Measurements from ENCODE around the gene PCED1A. TPM values are rescaled to one million over a fixed set of nuclear protein-coding genes. Genes with fewer than 3 reads are reported as not detected.

Gene PCED1A
- total RNA-seq, 1 donor from 2014 or later: 42.2 TPM

DNA sequence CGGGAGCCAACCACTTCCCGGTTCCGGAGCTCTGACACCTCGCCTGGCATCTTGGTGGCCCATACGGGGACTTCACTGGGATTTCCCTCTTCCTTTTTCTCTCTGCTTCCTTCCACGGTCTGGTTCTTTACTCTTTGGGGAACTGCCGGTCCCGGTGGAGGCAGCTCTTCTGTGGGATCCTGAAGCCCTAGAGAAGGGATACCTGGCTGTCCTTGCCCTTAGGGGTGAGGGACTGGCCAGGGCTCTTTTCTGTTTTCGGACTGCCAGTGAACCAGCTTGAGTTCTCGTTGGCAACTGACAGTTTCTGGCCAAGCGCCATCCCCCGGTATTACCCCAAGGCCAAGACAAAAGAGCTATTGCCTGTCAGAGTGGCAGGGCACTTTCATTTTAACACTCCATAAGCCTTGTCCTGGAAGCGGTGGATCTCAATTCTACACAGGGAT is 39.1 kb downstream of the PCED1A start:
- DNase-seq: no peak

- DNase-seq: peak; percentile 46
Observed at GRCh38 chr20:2800521-2801285, 39.8 kb downstream of the PCED1A start, which contains the start of gene CPXM1. Gene CPXM1 (minus strand): TSS chr20:2800627. CDS start chr20:2800572, 55 bp downstream.

GRCh38 chr20:2799688-2800520 is 40.6 kb downstream of the PCED1A start:
- DNase-seq: no peak

DNA sequence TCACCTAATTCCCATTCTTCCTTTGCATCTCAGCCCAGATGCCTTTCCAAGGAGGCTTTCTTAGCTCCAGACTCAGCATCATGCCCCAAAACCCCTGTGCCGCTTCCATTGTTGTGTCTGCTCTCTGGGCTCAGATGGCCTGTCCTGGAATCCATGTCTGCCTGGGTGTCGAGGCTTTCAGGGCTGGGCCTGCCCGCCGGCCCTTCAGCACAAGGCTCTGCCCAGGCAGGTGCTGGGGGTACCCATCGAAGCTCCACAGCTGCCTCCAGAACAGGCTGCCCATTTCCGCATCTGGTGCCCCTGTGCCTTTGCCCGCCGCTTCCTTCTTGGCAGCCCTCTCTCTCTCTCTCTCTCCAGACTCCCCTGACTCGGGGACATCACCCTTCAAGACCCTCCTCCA is 41.2 kb downstream of the PCED1A start:
- no peak for DNase-seq

DNA sequence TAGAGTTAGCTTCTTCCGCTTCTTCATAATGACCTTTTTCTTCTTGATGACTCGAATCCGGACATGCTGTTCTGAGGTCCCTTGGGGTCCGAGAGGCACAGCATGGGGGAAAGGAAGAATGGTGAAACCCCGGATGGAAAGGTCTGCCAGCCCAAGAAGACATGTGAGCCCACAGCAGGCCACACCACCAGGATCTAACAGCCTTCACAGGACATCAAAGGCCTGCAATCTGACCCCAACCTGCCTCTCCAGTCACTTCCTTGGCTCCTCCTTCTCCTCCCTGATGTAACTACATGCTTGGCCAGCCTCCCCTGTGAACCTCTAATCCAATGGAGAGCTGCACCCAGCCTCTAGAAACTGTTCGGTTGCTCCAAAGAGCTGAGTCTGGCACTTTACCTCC is 41.6 kb downstream of the PCED1A start:
- no peak for DNase-seq

DNA sequence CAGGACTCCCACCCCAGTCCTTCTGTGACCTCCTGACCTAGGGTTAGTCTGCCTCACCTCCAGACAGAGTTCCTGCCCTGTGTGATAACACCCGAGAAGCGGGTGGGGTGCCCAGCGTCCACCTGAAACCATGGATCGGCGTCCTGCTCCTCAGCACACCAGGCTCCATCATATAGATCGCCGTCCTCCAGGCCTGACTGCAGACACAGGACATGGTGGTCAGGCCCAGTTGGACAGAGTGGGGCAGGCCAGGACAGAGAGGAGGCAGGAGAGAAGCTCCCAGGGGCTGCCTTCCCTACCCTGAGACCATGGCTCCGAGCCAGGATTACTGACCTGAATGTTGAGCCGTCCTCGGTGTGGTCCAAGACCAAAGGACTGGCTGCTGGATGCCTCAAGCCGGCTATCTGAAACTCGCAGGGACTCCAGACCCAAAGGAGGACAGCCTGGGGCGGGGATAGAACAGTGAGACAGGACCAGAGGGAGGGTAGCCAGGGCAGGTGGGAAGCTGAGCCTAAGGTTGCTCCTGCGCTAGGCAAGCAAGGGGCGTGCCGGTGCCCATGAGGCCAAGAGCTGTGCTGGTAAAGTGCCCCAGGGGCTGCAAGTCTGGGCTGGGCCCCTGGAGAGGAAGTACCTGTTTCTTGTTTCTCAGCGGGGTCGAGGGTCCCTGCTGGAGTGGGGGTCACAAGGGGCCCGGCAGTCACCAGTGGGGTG is 42.2 kb downstream of the PCED1A start:
- no peak for DNase-seq

DNA sequence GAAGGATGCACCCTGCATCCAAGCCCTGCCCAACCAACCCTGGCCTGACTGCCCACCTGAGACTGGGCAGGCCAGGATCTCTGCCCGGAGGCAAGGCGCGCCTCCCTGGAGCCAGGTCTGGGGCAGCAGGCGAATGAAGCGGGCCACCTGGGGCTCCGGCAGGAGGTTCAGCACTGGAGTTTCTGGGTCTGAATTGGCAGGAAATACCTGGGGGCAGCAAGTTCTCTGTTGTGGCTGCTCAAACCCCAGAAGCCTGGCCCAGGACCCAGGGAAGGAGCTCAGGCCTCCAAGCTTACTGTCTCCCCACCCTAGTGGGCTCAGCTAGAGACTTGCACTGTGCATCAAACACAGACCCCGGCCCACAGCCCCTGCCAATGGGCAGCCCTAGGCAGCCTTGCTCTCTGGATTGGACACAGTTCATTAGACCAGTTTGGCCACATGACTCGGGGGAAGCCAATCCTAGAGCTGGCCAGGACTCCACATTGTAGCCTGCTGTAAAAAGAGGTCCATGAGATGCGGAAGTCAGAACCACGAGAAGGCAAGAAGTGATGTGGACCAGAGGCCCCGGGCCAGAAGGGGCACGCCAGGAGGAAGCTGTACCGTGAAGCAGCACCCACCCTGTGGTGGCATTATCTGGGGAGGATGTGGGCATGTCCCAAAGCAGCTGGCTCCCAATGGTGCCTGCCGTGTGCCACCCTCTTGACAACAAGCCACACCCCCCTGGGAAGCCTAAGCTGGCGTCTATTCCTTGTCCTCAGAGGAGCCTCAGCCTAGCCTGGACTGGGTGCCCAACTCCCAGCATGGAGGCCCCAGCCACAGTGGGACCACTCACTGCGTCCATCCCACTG is 43.1 kb downstream of the PCED1A start:
- no peak for DNase-seq

GRCh38 chr20:2796011-2796660 is 44.3 kb downstream of the PCED1A start:
- DNase-seq: no peak

GRCh38 chr20:2795451-2795850 is 45.0 kb downstream of the PCED1A start:
- no peak for DNase-seq

DNA sequence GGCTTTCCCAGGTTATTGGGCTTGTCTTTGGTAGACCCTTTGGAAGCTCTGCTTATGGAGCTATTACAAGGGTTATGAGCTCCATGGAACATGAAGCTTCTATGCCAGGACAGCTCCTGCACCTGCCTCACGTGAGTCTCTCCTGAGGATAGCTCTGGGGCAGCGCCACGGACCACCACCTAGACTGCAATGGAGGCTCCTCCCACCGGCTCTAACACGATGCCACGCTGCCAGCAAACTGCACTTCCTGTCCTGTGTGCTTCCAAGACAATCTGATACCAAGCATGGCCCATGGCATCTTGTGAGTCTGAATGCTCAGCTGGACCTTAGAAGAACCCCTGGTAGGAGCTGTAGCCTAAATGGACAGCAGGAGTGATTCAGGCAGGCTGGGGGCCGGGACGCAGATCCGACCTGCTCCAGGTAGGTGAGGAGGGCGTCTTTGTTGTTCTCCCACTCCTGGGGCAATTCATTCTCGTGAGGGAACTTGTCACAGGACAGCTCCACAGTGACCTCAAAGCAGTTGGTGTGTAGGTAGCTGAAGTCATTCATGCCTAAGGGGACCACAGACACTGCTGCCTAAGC is 45.5 kb downstream of the PCED1A start:
- no peak for DNase-seq

GRCh38 chr20:2794202-2794748 is 46.2 kb downstream of the PCED1A start:
- DNase-seq: no peak

DNA sequence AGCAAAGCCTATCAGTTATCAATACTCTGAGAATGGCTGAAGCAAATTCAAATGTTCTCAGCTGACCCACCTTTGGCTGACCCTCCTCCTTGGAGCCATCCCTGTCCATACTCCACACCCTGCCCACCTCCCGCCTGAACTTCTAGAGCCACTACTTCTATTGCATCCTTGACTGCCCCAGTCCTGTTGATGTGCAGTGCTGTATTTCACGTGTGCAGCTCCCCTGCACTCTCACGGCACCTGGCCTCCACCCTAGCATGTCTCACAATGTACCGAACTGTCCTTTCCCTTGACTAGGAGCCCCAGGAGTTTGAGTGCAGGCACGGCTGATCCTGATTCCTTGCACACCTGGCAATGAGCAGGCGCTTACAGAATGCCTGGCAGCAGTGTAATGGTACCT is 47.0 kb downstream of the PCED1A start:
- DNase-seq: no peak

Other genes starting within 250 kb of the PCED1A start
- 149 and 182 TPM in 2 replicates for gene NOP56, start 188.0 kb downstream of the PCED1A start, total RNA-seq
- 118 and 131 TPM in 2 replicates for gene IDH3B, start 176.4 kb downstream of the PCED1A start, total RNA-seq
- 1.0 and 2.4 TPM in 2 replicates for gene EBF4, start 147.9 kb downstream of the PCED1A start, total RNA-seq
- gene CPXM1, start 40.0 kb downstream of the PCED1A start, total RNA-seq: 0.34 and 0.37 TPM in 2 replicates
- not detected in 2 replicates for gene C20orf141, start 25.7 kb downstream of the PCED1A start, total RNA-seq
- gene TMEM239, start 24.3 kb downstream of the PCED1A start, total RNA-seq: not detected in 2 replicates
- 51.6 and 52.4 TPM in 2 replicates for gene VPS16, start 90 bp upstream of the PCED1A start, total RNA-seq
- 27.9 and 37.1 TPM in 2 replicates for gene PTPRA, start 32.8 kb upstream of the PCED1A start, total RNA-seq
- gene GNRH2, start 203.0 kb upstream of the PCED1A start, total RNA-seq: not detected in 2 replicates
- gene MRPS26, start 205.4 kb upstream of the PCED1A start, total RNA-seq: 34.5 and 37.6 TPM in 2 replicates
- gene OXT, start 231.0 kb upstream of the PCED1A start, total RNA-seq: not detected in 2 replicates
- not detected in 2 replicates for gene AVP, start 244.1 kb upstream of the PCED1A start, total RNA-seq